HEK293 (cell line): Measurements from ENCODE around the gene OR1D5.
A peak's percentile ranks its signal among the peaks of the same experiment; 100 is the strongest.

Experiments used
- AEBP2 ChIP-seq: fragments of 450-650 bp; formaldehyde crosslinking; IDR thresholded peaks from 2 replicates; pipeline ENCODE4 v1.5.1; 2016; ENCODE audit warnings: missing biosample characterization, missing genetic modification characterization, borderline replicate concordance
- GLIS1 ChIP-seq: fragments of 450-650 bp; formaldehyde crosslinking; IDR thresholded peaks from 2 replicates; pipeline ENCODE4 v1.5.1; 2016; ENCODE audit warnings: missing biosample characterization, missing genetic modification characterization
- IKZF3 ChIP-seq: fragments of 450-650 bp; IDR thresholded peaks from 2 replicates; pipeline ENCODE4 v1.5.0; 2018; ENCODE audit warnings: missing biosample characterization, mild to moderate bottlenecking, missing genetic modification characterization, moderate library complexity
- KLF7 ChIP-seq: fragments of 450-650 bp; formaldehyde crosslinking; IDR thresholded peaks from 2 replicates; pipeline ENCODE4 v1.5.1; 2016; ENCODE audit warnings: missing biosample characterization, missing genetic modification characterization, borderline replicate concordance
- PATZ1 ChIP-seq: fragments of 450-650 bp; formaldehyde crosslinking; IDR thresholded peaks from 2 replicates; pipeline ENCODE4 v1.5.1; 2016; ENCODE audit warnings: missing biosample characterization, missing genetic modification characterization
- PRDM1 ChIP-seq: fragments of 450-650 bp; formaldehyde crosslinking; IDR thresholded peaks from 2 replicates; pipeline ENCODE4; 2016; ENCODE audit warnings: missing biosample characterization, missing genetic modification characterization
- SCRT2 ChIP-seq: fragments of 450-650 bp; formaldehyde crosslinking; IDR thresholded peaks from 2 replicates; pipeline ENCODE4 v1.5.1; 2016; ENCODE audit warnings: missing biosample characterization, missing genetic modification characterization
- ZBTB17 ChIP-seq: fragments of 450-650 bp; formaldehyde crosslinking; IDR thresholded peaks from 2 replicates; pipeline ENCODE4 v1.5.1; 2016; ENCODE audit warnings: missing biosample characterization, missing genetic modification characterization
- ZBTB20 ChIP-seq: fragments of 450-650 bp; formaldehyde crosslinking; IDR thresholded peaks from 2 replicates; pipeline ENCODE4 v1.5.1; 2016; ENCODE audit warnings: missing biosample characterization, missing genetic modification characterization
- ZBTB26 ChIP-seq: fragments of 450-650 bp; formaldehyde crosslinking; optimal IDR thresholded peaks from 2 replicates; pipeline ENCODE3; 2016; ENCODE audit warnings: missing biosample characterization, mild to moderate bottlenecking, missing genetic modification characterization
- ZBTB6 ChIP-seq: fragments of 450-650 bp; formaldehyde crosslinking; IDR thresholded peaks from 2 replicates; pipeline ENCODE4 v1.5.1; 2017; ENCODE audit warnings: missing biosample characterization, missing genetic modification characterization
- ZFP3 ChIP-seq: fragments of 450-650 bp; formaldehyde crosslinking; IDR thresholded peaks from 2 replicates; pipeline ENCODE4 v1.5.1; 2016; ENCODE audit warnings: low read depth, missing biosample characterization, missing genetic modification characterization
- ZIC2 ChIP-seq: fragments of 450-650 bp; formaldehyde crosslinking; IDR thresholded peaks from 2 replicates; pipeline ENCODE4 v1.5.1; 2016; ENCODE audit warnings: missing biosample characterization, missing genetic modification characterization
- ZNF280D ChIP-seq: fragments of 450-650 bp; formaldehyde crosslinking; IDR thresholded peaks from 2 replicates; pipeline ENCODE4 v1.5.1; 2016; ENCODE audit warnings: missing biosample characterization, missing genetic modification characterization
- ZNF292 ChIP-seq: fragments of 450-650 bp; formaldehyde crosslinking; IDR thresholded peaks from 2 replicates; pipeline ENCODE4 v1.5.1; 2016; ENCODE audit warnings: low read depth, missing biosample characterization, missing genetic modification characterization, borderline replicate concordance
- ZNF518A ChIP-seq: fragments of 450-650 bp; formaldehyde crosslinking; conservative IDR thresholded peaks from 2 replicates; pipeline ENCODE4 v1.5.1; 2016; ENCODE audit warnings: low read depth, missing biosample characterization, missing genetic modification characterization
- ZNF580 ChIP-seq: fragments of 450-650 bp; formaldehyde crosslinking; IDR thresholded peaks from 2 replicates; pipeline ENCODE4 v1.5.1; 2016; ENCODE audit warnings: missing biosample characterization, missing genetic modification characterization
- ZNF585B ChIP-seq: fragments of 450-650 bp; formaldehyde crosslinking; IDR thresholded peaks from 2 replicates; pipeline ENCODE4 v1.5.1; 2016; ENCODE audit warnings: missing biosample characterization, missing genetic modification characterization
- ZNF600 ChIP-seq: fragments of 450-650 bp; formaldehyde crosslinking; IDR thresholded peaks from 2 replicates; pipeline ENCODE4 v1.5.1; 2016; ENCODE audit warnings: missing biosample characterization, missing genetic modification characterization
- ZNF639 ChIP-seq: fragments of 450-650 bp; formaldehyde crosslinking; IDR thresholded peaks from 2 replicates; pipeline ENCODE4 v1.5.1; 2016; ENCODE audit warnings: missing biosample characterization, missing genetic modification characterization
- ZNF658 ChIP-seq: fragments of 450-650 bp; formaldehyde crosslinking; IDR thresholded peaks from 2 replicates; pipeline ENCODE4; 2016; ENCODE audit warnings: missing biosample characterization, missing genetic modification characterization
- ZNF660 ChIP-seq: fragments of 450-650 bp; IDR thresholded peaks from 2 replicates; pipeline ENCODE4 v1.5.1; 2018; ENCODE audit warnings: missing biosample characterization, mild to moderate bottlenecking, missing genetic modification characterization
- ZNF792 ChIP-seq: fragments of 450-650 bp; formaldehyde crosslinking; IDR thresholded peaks from 2 replicates; pipeline ENCODE4 v1.5.1; 2016; ENCODE audit warnings: missing biosample characterization, missing genetic modification characterization

The OR1D5 gene

GRCh38 chr17:3048727-3049471 lies 14.5 kb downstream of the OR1D5 start (continued):
- TF ChIP-seq ZNF280D (no peak), ZNF639 (tag by site-specific recombination) (peak; percentile 46; the same call in 1 of the 2 replicates), PATZ1 (tag by site-specific recombination) (peak; percentile 87), ZIC2 (peak; percentile 75), ZBTB26 (tag by site-specific recombination) (peak; percentile 53), ZNF660 (tag by site-specific recombination) (peak; percentile 82), ZNF792 (tag by site-specific recombination) (no peak), ZBTB6 (tag by site-specific recombination) (no peak), ZNF518A (peak; percentile 77), ZFP3 (tag by site-specific recombination) (no peak), ZNF600 (tag by site-specific recombination) (0 out of 2 replicates have a peak, but pooled peaks have one; percentile 16), IKZF3 (tag by site-specific recombination) (peak; percentile 91), ZNF585B (tag by site-specific recombination) (no peak), ZNF292 (tag by site-specific recombination) (no peak), ZNF658 (no peak), ZBTB20 (tag by site-specific recombination) (peak; percentile 30; the same call in 1 of the 2 replicates), AEBP2 (no peak), PRDM1 (tag by site-specific recombination) (no peak), GLIS1 (tag by site-specific recombination) (peak; percentile 83), ZNF580 (0 out of 2 replicates have a peak, but pooled peaks have one; percentile 12), ZBTB17 (tag by site-specific recombination) (peak; percentile 36), KLF7 (tag by site-specific recombination) (no peak), SCRT2 (peak; percentile 100)
